ENCODE results near the gene CCN6. TPM values are rescaled to one million over a fixed set of nuclear protein-coding genes. Genes with fewer than 3 reads are reported as not detected.
"Not testable (repeated sequence)": the region's sequence is repeated elsewhere in the genome, so short reads cannot be mapped to it uniquely, and the experiment has no call there.

CCN6 gene
- total and polyA plus RNA-seq, 7 donors = 0.01 TPM; not detected in 6

GRCh38 chr6:112049026-112049799 is 4.7 kb upstream of the CCN6 start:
- 82 to 92% (median 82%) methylated on average over 6 of the region's 6 CpGs for WGBS, 3 donors
- Histone ChIP-seq H3K4me3 (no peak overlapping the region), H3K4me1 (no peaks in the 10 kb centered on the region), H3K27me3 (ENCODE audit: insufficient read depth in 3 of 3, low read length in 2 of 3) (no peaks in the 10 kb centered on the region), H3K27ac (no peak overlapping the region), H3K36me3 (ENCODE audit: insufficient read depth in 1 of 2, low read depth in 1 of 2) (no peaks in the 10 kb centered on the region), H3K9me3 (no peaks in the 10 kb centered on the region)
- no peak for TF ChIP-seq CTCF (IDR thresholded peaks at IDR 0.05)
- ATAC-seq (no peak), DNase-seq (no peak)
- intact Hi-C loops (cut with DNase I) = loop anchor here in 1 of 2 donors (10.0 kb wide), 1 partner anchor 794 kb away; a partner anchor contains a TSS

GRCh38 chr6:112049996-112050395 is 3.9 kb upstream of the CCN6 start:
- Histone ChIP-seq H3K4me1 (no peaks in the 10 kb centered on the region), H3K27ac (no peak overlapping the region), H3K27me3 (ENCODE audit: insufficient read depth in 3 of 3, low read length in 2 of 3) (no peaks in the 10 kb centered on the region), H3K9me3 (no peaks in the 10 kb centered on the region), H3K36me3 (ENCODE audit: insufficient read depth in 1 of 2, low read depth in 1 of 2) (no peaks in the 10 kb centered on the region), H3K4me3 (no peak overlapping the region)
- no peak for DNase-seq
- TF ChIP-seq CTCF (IDR thresholded peaks at IDR 0.05) = no peak
- 85 to 88% (median 88%) methylated on average over 7 of the region's 7 CpGs for WGBS, 3 donors
- ATAC-seq = no peak
- intact Hi-C loops (cut with DNase I) = loop anchor here in 1 of 2 donors (10.0 kb wide), 1 partner anchor 795 kb away; a partner anchor contains a TSS

GRCh38 chr6:112050429-112050828 is 3.5 kb upstream of the CCN6 start:
- no peaks in the 10 kb centered on the region for H3K36me3 ChIP-seq (ENCODE audit: insufficient read depth in 1 of 2, low read depth in 1 of 2)
- intact Hi-C loops (cut with DNase I) = no loop called here
- no peak for TF ChIP-seq CTCF (IDR thresholded peaks at IDR 0.05)
- ATAC-seq (no peak), DNase-seq (no peak)
- 94 to 97% (median 96%) methylated on average over 5 of the region's 5 CpGs for WGBS, 3 donors
- no peaks in the 10 kb centered on the region for H3K9me3 ChIP-seq
- no peaks in the 10 kb centered on the region for H3K4me1 ChIP-seq
- no peak overlapping the region for H3K27ac ChIP-seq
- H3K4me3 ChIP-seq = no peak overlapping the region
- no peaks in the 10 kb centered on the region for H3K27me3 ChIP-seq (ENCODE audit: insufficient read depth in 3 of 3, low read length in 2 of 3)

- ATAC-seq; H3K4me3 ChIP-seq; DNase-seq; H3K36me3 ChIP-seq (ENCODE audit: insufficient read depth in 1 of 2, low read depth in 1 of 2); H3K27ac ChIP-seq; H3K9me3 ChIP-seq; H3K4me1 ChIP-seq; intact Hi-C loops (cut with DNase I); H3K27me3 ChIP-seq (ENCODE audit: insufficient read depth in 3 of 3, low read length in 2 of 3): not testable (repeated sequence)
- 80 to 85% (median 80%) methylated on average over 4 of the region's 4 CpGs for WGBS, 3 donors
Observed at GRCh38 chr6:112051251-112051740, 2.6 kb upstream of the CCN6 start.

- no peak for DNase-seq
- Histone ChIP-seq H3K27me3 (ENCODE audit: insufficient read depth in 3 of 3, low read length in 2 of 3) (no peaks in the 10 kb centered on the region), H3K9me3 (no peaks in the 10 kb centered on the region), H3K36me3 (ENCODE audit: insufficient read depth in 1 of 2, low read depth in 1 of 2) (no peaks in the 10 kb centered on the region), H3K4me1 (no peaks in the 10 kb centered on the region), H3K4me3 (no peak overlapping the region), H3K27ac (no peak overlapping the region)
- no peak for TF ChIP-seq CTCF (IDR thresholded peaks at IDR 0.05)
- intact Hi-C loops (cut with DNase I) = no loop called here
- ATAC-seq = no peak
- 81 to 85% (median 81%) methylated on average over 10 of the region's 10 CpGs for WGBS, 3 donors
Observed at GRCh38 chr6:112054555-112055190, 769 bp downstream of the CCN6 start.
